ENCODE data around the gene CD83. TPM values are rescaled to one million over a fixed set of nuclear protein-coding genes. Genes with fewer than 3 reads are reported as not detected.

CD83 gene
- total RNA-seq, 1 experiment from 2014 or later: 15.2 TPM

- H3K4me1 ChIP-seq (ENCODE audit: insufficient read depth, low read length): no peaks in the 10 kb centered on the region
- H3K9me3 ChIP-seq (ENCODE audit: low read length): no peaks in the 10 kb centered on the region
- no peaks in the 10 kb centered on the region for H3K79me2 ChIP-seq (ENCODE audit: low read length)
- H3K27me3 ChIP-seq (ENCODE audit: low read length): no peaks in the 10 kb centered on the region
- H3K36me3 ChIP-seq (ENCODE audit: low read depth, low read length): no peaks in the 10 kb centered on the region
- H3K4me3 ChIP-seq (ENCODE audit: low read length): no peak overlapping the region
- no peak overlapping the region for H3K27ac ChIP-seq (ENCODE audit: low read length)
- ChIA-PET CTCF (interaction anchor here (0.6 kb wide), 1 partner anchor 106 kb away, joined by 3 read pairs; no protein-coding TSS in a partner anchor), POLR2A (ENCODE audit: unreplicated experiment) (no interaction called here)
- H4K20me1 ChIP-seq (ENCODE audit: low read length): no peaks in the 10 kb centered on the region
- no TSS peak for BruUV-seq (replicated peaks)
- DNase-seq (no peak), ATAC-seq (no peak)
- no peak for TF ChIP-seq EZH2 (IDR thresholded peaks at IDR 0.05; ENCODE audit: low read length, unreplicated experiment)
- TF ChIP-seq EZH2phosphoT487 (IDR thresholded peaks at IDR 0.05; ENCODE audit: borderline replicate concordance, low read length): no peak
- no peak for TF ChIP-seq CTCF (conservative IDR thresholded peaks at IDR 0.05; ENCODE audit: low read depth, low read length)
- intact Hi-C loops (cut with micrococcal nuclease): no loop called here
- H3K9ac ChIP-seq (ENCODE audit: low read length): no peak overlapping the region
- H2AFZ ChIP-seq (ENCODE audit: low read length): no peak overlapping the region
- no peaks in the 10 kb centered on the region for H3K9me2 ChIP-seq (replicated peaks; ENCODE audit: low read length)
- H3F3A ChIP-seq (ENCODE audit: low read length, unreplicated experiment): no peaks in the 10 kb centered on the region
- H3K4me2 ChIP-seq (ENCODE audit: low read length): no peak overlapping the region
Measured at GRCh38 chr6:14151773-14152172, 34.2 kb downstream of the CD83 start.

- Histone ChIP-seq H2AFZ (ENCODE audit: low read length) (no peak overlapping the region), H3K27ac (ENCODE audit: low read length) (no peak overlapping the region), H4K20me1 (ENCODE audit: low read length) (no peaks in the 10 kb centered on the region), H3K9me2 (replicated peaks; ENCODE audit: low read length) (no peaks in the 10 kb centered on the region), H3K27me3 (ENCODE audit: low read length) (no peaks in the 10 kb centered on the region), H3K9ac (ENCODE audit: low read length) (no peak overlapping the region), H3F3A (ENCODE audit: low read length, unreplicated experiment) (no peaks in the 10 kb centered on the region), H3K36me3 (ENCODE audit: low read depth, low read length) (no peaks in the 10 kb centered on the region), H3K9me3 (ENCODE audit: low read length) (no peaks in the 10 kb centered on the region), H3K4me3 (ENCODE audit: low read length) (no peak overlapping the region), H3K4me2 (ENCODE audit: low read length) (no peak overlapping the region), H3K4me1 (ENCODE audit: insufficient read depth, low read length) (no peaks in the 10 kb centered on the region), H3K79me2 (ENCODE audit: low read length) (no peaks in the 10 kb centered on the region)
- ChIA-PET CTCF (no interaction called here), POLR2A (ENCODE audit: unreplicated experiment) (no interaction called here)
- no TSS peak for BruUV-seq (replicated peaks)
- no peak for ATAC-seq
- TF ChIP-seq EZH2phosphoT487 (IDR thresholded peaks at IDR 0.05; ENCODE audit: borderline replicate concordance, low read length): no peak
- TF ChIP-seq EZH2 (IDR thresholded peaks at IDR 0.05; ENCODE audit: low read length, unreplicated experiment): no peak
- no peak for TF ChIP-seq CTCF (conservative IDR thresholded peaks at IDR 0.05; ENCODE audit: low read depth, low read length)
- intact Hi-C loops (cut with micrococcal nuclease): no loop called here
- no peak for DNase-seq
Measured at GRCh38 chr6:14153228-14153627, 35.7 kb downstream of the CD83 start.

GRCh38 chr6:14159090-14159489 lies 41.5 kb downstream of the CD83 start:
- Histone ChIP-seq H3K27ac (ENCODE audit: low read length) (no peak overlapping the region), H3K9me2 (replicated peaks; ENCODE audit: low read length) (no peaks in the 10 kb centered on the region), H3K4me3 (ENCODE audit: low read length) (no peak overlapping the region), H3K4me1 (ENCODE audit: insufficient read depth, low read length) (no peaks in the 10 kb centered on the region), H4K20me1 (ENCODE audit: low read length) (no peaks in the 10 kb centered on the region), H3K9me3 (ENCODE audit: low read length) (no peaks in the 10 kb centered on the region), H3K4me2 (ENCODE audit: low read length) (no peak overlapping the region), H3F3A (ENCODE audit: low read length, unreplicated experiment) (no peaks in the 10 kb centered on the region), H3K9ac (ENCODE audit: low read length) (no peak overlapping the region), H3K36me3 (ENCODE audit: low read depth, low read length) (no peaks in the 10 kb centered on the region), H3K27me3 (ENCODE audit: low read length) (no peaks in the 10 kb centered on the region), H2AFZ (ENCODE audit: low read length) (no peak overlapping the region), H3K79me2 (ENCODE audit: low read length) (no peaks in the 10 kb centered on the region)
- no TSS peak for BruUV-seq (replicated peaks)
- DNase-seq (no peak), ATAC-seq (no peak)
- intact Hi-C loops (cut with micrococcal nuclease): no loop called here
- ChIA-PET POLR2A (ENCODE audit: unreplicated experiment) (no interaction called here), CTCF (no interaction called here)
- no peak for TF ChIP-seq CTCF (conservative IDR thresholded peaks at IDR 0.05; ENCODE audit: low read depth, low read length)
- TF ChIP-seq EZH2phosphoT487 (IDR thresholded peaks at IDR 0.05; ENCODE audit: borderline replicate concordance, low read length): no peak
- TF ChIP-seq EZH2 (IDR thresholded peaks at IDR 0.05; ENCODE audit: low read length, unreplicated experiment): no peak
